ENCODE results near the gene HOXB8. TPM values are rescaled to one million over a fixed set of nuclear protein-coding genes. Genes with fewer than 3 reads are reported as not detected.

The HOXB8 gene
- total RNA-seq, 4 donors from 2014 or later, result 1.4 TPM; not detected in 3

GRCh38 chr17:48641541-48642058 is 26.5 kb upstream of the HOXB8 start:
- intact Hi-C loops (cut with DNase I), result no loop called here
- DNase-seq, result no peak
- no peak overlapping the region for H3K27ac ChIP-seq
- no peaks in the 10 kb centered on the region for H3K9me3 ChIP-seq
- TF ChIP-seq POLR2A (IDR thresholded peaks at IDR 0.05) (no peak), CTCF (IDR thresholded peaks at IDR 0.05) (no peak)
- no peaks in the 10 kb centered on the region for H3K36me3 ChIP-seq
- H3K27me3 ChIP-seq, result peaks cover 47% of the 10 kb centered on the region
- H3K4me1 ChIP-seq, result peaks cover 0 to 6% of the 10 kb centered on the region in 2 donors
- no peak overlapping the region for H3K4me3 ChIP-seq (replicated peaks in 1 of 3)
- 8% methylated on average over 28 to 29 of the region's 29 CpGs for WGBS, 2 donors

GRCh38 chr17:48640858-48641180 is 25.7 kb upstream of the HOXB8 start:
- WGBS, 2 donors, result 45 to 68% methylated on average over 1 of the region's 1 CpG
- Histone ChIP-seq H3K27ac (no peak overlapping the region), H3K4me3 (replicated peaks in 1 of 3) (no peak overlapping the region), H3K36me3 (no peaks in the 10 kb centered on the region), H3K4me1 (peaks cover 0 to 4% of the 10 kb centered on the region in 2 donors), H3K27me3 (peaks cover 50% of the 10 kb centered on the region), H3K9me3 (no peaks in the 10 kb centered on the region)
- intact Hi-C loops (cut with DNase I), result no loop called here
- no peak for DNase-seq
- TF ChIP-seq CTCF (IDR thresholded peaks at IDR 0.05), result no peak
- TF ChIP-seq POLR2A (IDR thresholded peaks at IDR 0.05), result no peak

- Histone ChIP-seq H3K9me3 (no peaks in the 10 kb centered on the region), H3K4me3 (replicated peaks in 1 of 3) (no peak overlapping the region), H3K36me3 (no peaks in the 10 kb centered on the region), H3K4me1 (peaks cover 0 to 4% of the 10 kb centered on the region in 2 donors), H3K27me3 (peaks cover 53% of the 10 kb centered on the region), H3K27ac (no peak overlapping the region)
- intact Hi-C loops (cut with DNase I), result no loop called here
- no peak for TF ChIP-seq CTCF (IDR thresholded peaks at IDR 0.05)
- no peak for TF ChIP-seq POLR2A (IDR thresholded peaks at IDR 0.05)
- no peak for DNase-seq
- WGBS, 2 donors, result 42 to 47% methylated on average over 6 of the region's 6 CpGs
Measured at GRCh38 chr17:48639982-48640857, 25.1 kb upstream of the HOXB8 start.

GRCh38 chr17:48639136-48639535 is 24.0 kb upstream of the HOXB8 start:
- TF ChIP-seq CTCF (IDR thresholded peaks at IDR 0.05), result no peak
- no peak for TF ChIP-seq POLR2A (IDR thresholded peaks at IDR 0.05)
- Histone ChIP-seq H3K27me3 (peaks cover 64% of the 10 kb centered on the region), H3K4me1 (peaks cover 0 to 4% of the 10 kb centered on the region in 2 donors), H3K9me3 (no peaks in the 10 kb centered on the region), H3K4me3 (replicated peaks in 1 of 3) (no peak overlapping the region), H3K36me3 (no peaks in the 10 kb centered on the region), H3K27ac (no peak overlapping the region)
- DNase-seq, result no peak
- intact Hi-C loops (cut with DNase I), result no loop called here
- 10 to 12% methylated on average over 5 of the region's 5 CpGs for WGBS, 2 donors
